HepG2 (cell line): ENCODE results near the gene ZNRF3. TPM values are rescaled to one million over a fixed set of nuclear protein-coding genes. Genes with fewer than 3 reads are reported as not detected.

ENCODE experiments used
- ATAC-seq: fragments of 200-7000 bp; cut with Tn5 transposase; 3 replicates; pipeline ENCODE4 v1.9.1; 2020; ENCODE audit warnings: mild to moderate bottlenecking, moderate library complexity
- BruUV-seq: library from RNA; stranded (reverse); fragments of 400-500 nt; replicated peaks from 2 replicates; lab custom pipeline; 2021; lab: Mats Ljungman, UMichigan
- CTCF ChIA-PET: fragments of 300-600 bp; formaldehyde crosslinking; extraction: SDS; loops from one replicate; lab custom pipeline; 2021; ENCODE audit warnings: low total read pairs, inconsistent platforms, low intra/inter-chr PET ratio; lab: Yijun Ruan, JAX
- POLR2A ChIA-PET: fragments of 350-600 bp; sonication (Branson Sonifier 250); formaldehyde crosslinking; loops from one replicate; lab custom pipeline; 2020; ENCODE audit warnings: antibody characterized with exemption, inconsistent platforms; lab: Yijun Ruan, JAX
- DNase-seq: peaks from one replicate; pipeline ENCODE4 v3.0.0-alpha.2; 2015; ENCODE audit warnings: low spot score
- FAIRE-seq: peaks from 3 replicates; lab custom pipeline; 2011; peaks lifted over from hg19 to GRCh38; lab: Jason Lieb, UNC
- H2AFZ ChIP-seq: one replicate; pipeline ENCODE4 v1.6.1; 2011; ENCODE audit warnings: low read length, inconsistent platforms
- H3K27ac ChIP-seq: fragments of 300-600 bp; 3 replicates; pipeline ENCODE4 v1.8.0; 2011; ENCODE audit warnings: mixed run types, mild to moderate bottlenecking, mixed read lengths, low read length, inconsistent platforms; ENCODE audit not compliant: insufficient read depth; ENCODE audit errors: extremely low read length
- H3K27me3 ChIP-seq, 2 experiments: fragments of 200-600 bp in 1 of 2; 2 replicates in 1 of 2; 3 replicates in 1 of 2; pipeline versions ENCODE4 v1.6.0 to v1.8.0; 2011; ENCODE audit warnings: low read length in 2 of 2, mild to moderate bottlenecking in 2 of 2, moderate library complexity in 2 of 2, inconsistent platforms in 1 of 2; ENCODE audit not compliant: insufficient read depth in 2 of 2, control insufficient read depth in 1 of 2
- H3K36me3 ChIP-seq, 2 experiments: fragments of 200-600 bp in 1 of 2; replicated peaks in 1 of 2; 2 replicates in 1 of 2; 3 replicates in 1 of 2; pipeline versions ENCODE4 v1.5.1 to v1.8.0; 2011; ENCODE audit warnings: low read length in 2 of 2, inconsistent platforms in 1 of 2; ENCODE audit not compliant: insufficient read depth in 2 of 2, control insufficient read depth in 1 of 2
- H3K4me1 ChIP-seq: 2 replicates; pipeline ENCODE4 v1.5.1; 2012; ENCODE audit warnings: low read length, inconsistent platforms; ENCODE audit not compliant: insufficient read depth
- H3K4me2 ChIP-seq: 2 replicates; pipeline ENCODE4 v1.6.0; 2011; ENCODE audit warnings: low read depth, low read length, inconsistent platforms
- H3K4me3 ChIP-seq, 3 experiments: fragments of 200-600 bp in 1 of 3; sonication (generic), shearing (Covaris generic) in 1 of 3; replicated peaks in 1 of 3; 2 replicates each; pipeline ENCODE4 v1.5.1; 2011 to 2016; ENCODE audit warnings: low read length in 3 of 3, inconsistent platforms in 2 of 3, low read depth in 2 of 3, mild to moderate bottlenecking in 2 of 3, control low read depth in 1 of 3, mixed read lengths in 1 of 3; ENCODE audit not compliant: insufficient read depth in 1 of 3
- H3K79me2 ChIP-seq: one replicate; pipeline ENCODE4 v1.6.1; 2011; ENCODE audit warnings: low read length, inconsistent platforms; ENCODE audit not compliant: insufficient read depth
- H3K9ac ChIP-seq: 2 replicates; pipeline ENCODE4 v1.6.0; 2011; ENCODE audit warnings: mild to moderate bottlenecking, low read depth, low read length, inconsistent platforms; ENCODE audit not compliant: insufficient read depth
- H3K9me3 ChIP-seq: 2 replicates; pipeline ENCODE4 v1.5.1; 2012; ENCODE audit warnings: mild to moderate bottlenecking, low read length
- H4K20me1 ChIP-seq: 2 replicates; pipeline ENCODE4 v1.6.0; 2011; ENCODE audit warnings: inconsistent platforms, mild to moderate bottlenecking, low read length, moderate library complexity; ENCODE audit not compliant: insufficient read depth
- ARNTL ChIP-seq: sonication (generic); formaldehyde crosslinking; IDR thresholded peaks from 2 replicates; pipeline ENCODE4 v1.4.0; 2020; ENCODE audit warnings: mild to moderate bottlenecking, missing genetic modification reagents
- ELF3 ChIP-seq: IDR thresholded peaks from 2 replicates; pipeline ENCODE4 v1.6.1; 2016; ENCODE audit warnings: missing genetic modification reagents, missing compliant biosample characterization
- HNF4A ChIP-seq: sonication (generic); formaldehyde crosslinking; IDR thresholded peaks from 2 replicates; pipeline ENCODE4 v1.4.0; 2020; ENCODE audit warnings: missing genetic modification reagents
- TCF7 ChIP-seq: sonication (generic); IDR thresholded peaks from 2 replicates; pipeline ENCODE4 v1.6.1; 2016; ENCODE audit warnings: antibody characterized with exemption, low read depth
- ZNF207 ChIP-seq: fragments of 450-650 bp; IDR thresholded peaks from 2 replicates; pipeline ENCODE4 v1.6.1; 2016; ENCODE audit warnings: antibody characterized with exemption, borderline replicate concordance
- ZNF878 ChIP-seq: sonication (generic); formaldehyde crosslinking; IDR thresholded peaks from 2 replicates; pipeline ENCODE4 v1.8.1; 2023; ENCODE audit warnings: mild to moderate bottlenecking, missing genetic modification reagents, moderate library complexity
- WGBS: methylation state at CpG from one replicate; pipeline ENCODE4 v1.1.6; 2017; ENCODE audit warnings: low lambda C conversion rate; 5-methylcytosine and 5-hydroxymethylcytosine counted together
- in situ Hi-C: cut with HindIII; loops from 2 replicates; pipeline ENCODE4 v1.10.0; 2017; ENCODE audit warnings: low pct_unique_long_range_greater_than_20kb; ENCODE audit not compliant: extremely low pct_ligation_motif_present
- intact Hi-C: fragments of 100-400 bp; cut with micrococcal nuclease; formaldehyde crosslinking; loops from one replicate; pipeline ENCODE4 v1.10.0; 2022; ENCODE audit not compliant: unreplicated experiment
- polyA plus RNA-seq, 8 experiments: library from polyadenylated mRNA; depleted of rRNA in 3 of 8; stranded (reverse) in 7 of 8; unstranded in 1 of 8; fragments of >200 nt; fragmentation: Illumina TruSeq in 4 of 8; extraction: Trizol in 4 of 8; gene quantifications; 2 replicates each; pipeline versions ENCODE4 v1.2.1 to v1.2.3, GENCODE V29; 2011 to 2016; ENCODE audit warnings: low read depth in 4 of 8, missing spikeins in 1 of 8, mixed read lengths in 1 of 8; ENCODE audit not compliant: insufficient read depth in 1 of 8
- total RNA-seq, 5 experiments: library from RNA; depleted of rRNA; stranded (reverse); fragments of >200 nt; fragmentation: Illumina TruSeq; extraction: Trizol; gene quantifications; 2 replicates each; pipeline ENCODE4 v1.2.3, GENCODE V29; 2016; ENCODE audit warnings: low read depth in 1 of 5
- TF ChIP-seq, protein P1 (sequence below): sonication (generic); formaldehyde crosslinking; conservative IDR thresholded peaks from 2 replicates; pipeline ENCODE4 v1.4.0; 2020; ENCODE audit warnings: mild to moderate bottlenecking, missing genetic modification reagents, moderate library complexity
- TF ChIP-seq, protein P2 (sequence below): sonication (generic); formaldehyde crosslinking; IDR thresholded peaks from 2 replicates; pipeline ENCODE4 v1.4.0; 2020; ENCODE audit warnings: missing genetic modification reagents, mild to moderate bottlenecking, borderline replicate concordance

ZNRF3 gene
- total and polyA plus RNA-seq, 2 of the 13 experiments (the other 11 are each of a cell fraction or from before 2014, with no cell fraction given) = 20.3 to 36.7 TPM

DNA sequence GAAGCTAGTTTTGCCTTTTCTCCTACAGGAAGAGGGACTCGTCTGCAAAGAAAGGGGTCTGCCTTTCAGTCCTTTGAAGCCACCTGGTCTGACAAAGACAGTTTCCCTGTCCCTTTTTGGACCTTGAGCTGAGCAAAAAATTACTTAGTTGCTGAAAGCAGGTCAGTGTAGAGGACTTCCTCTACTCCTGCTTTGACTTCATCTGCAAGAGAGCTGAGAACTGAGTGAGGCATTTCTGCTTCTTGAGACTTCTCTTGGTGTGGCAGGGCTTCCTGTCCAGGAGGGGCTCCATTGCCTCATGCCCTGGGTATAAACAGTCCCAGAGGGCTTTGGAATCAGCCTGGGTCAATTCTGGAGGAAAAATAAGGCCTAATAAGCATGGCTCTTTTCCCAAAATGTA, 73.1 kb downstream of the ZNRF3 start:
- WGBS = 27% methylated on average over 1 of the region's 1 CpG
- Histone ChIP-seq H3K4me2 (no peak overlapping the region), H3K27ac (peak overlapping the region; percentile 35), H3K27me3 (no peaks in the 10 kb centered on the region), H2AFZ (no peak overlapping the region), H3K4me3 (no peak overlapping the region), H3K9me3 (no peaks in the 10 kb centered on the region), H3K79me2 (peaks cover 98% of the 10 kb centered on the region), H3K9ac (no peak overlapping the region), H3K36me3 (peaks cover 10 to 44% of the 10 kb centered on the region in 2 experiments), H3K4me1 (peaks cover 100% of the 10 kb centered on the region), H4K20me1 (peaks cover 25% of the 10 kb centered on the region)
- TF ChIP-seq ZNF878 (CRISPR knock-in tag) (no peak), ELF3 (CRISPR knock-in tag) (0 out of 2 replicates have a peak, but pooled peaks have one; percentile 23), ZNF207 (no peak), HNF4A (CRISPR knock-in tag) (peak; percentile 36), TCF7 (peak; percentile 17; the same call in 1 of the 2 replicates), ARNTL (CRISPR knock-in tag) (no peak)
- TF ChIP-seq, protein P1, sequence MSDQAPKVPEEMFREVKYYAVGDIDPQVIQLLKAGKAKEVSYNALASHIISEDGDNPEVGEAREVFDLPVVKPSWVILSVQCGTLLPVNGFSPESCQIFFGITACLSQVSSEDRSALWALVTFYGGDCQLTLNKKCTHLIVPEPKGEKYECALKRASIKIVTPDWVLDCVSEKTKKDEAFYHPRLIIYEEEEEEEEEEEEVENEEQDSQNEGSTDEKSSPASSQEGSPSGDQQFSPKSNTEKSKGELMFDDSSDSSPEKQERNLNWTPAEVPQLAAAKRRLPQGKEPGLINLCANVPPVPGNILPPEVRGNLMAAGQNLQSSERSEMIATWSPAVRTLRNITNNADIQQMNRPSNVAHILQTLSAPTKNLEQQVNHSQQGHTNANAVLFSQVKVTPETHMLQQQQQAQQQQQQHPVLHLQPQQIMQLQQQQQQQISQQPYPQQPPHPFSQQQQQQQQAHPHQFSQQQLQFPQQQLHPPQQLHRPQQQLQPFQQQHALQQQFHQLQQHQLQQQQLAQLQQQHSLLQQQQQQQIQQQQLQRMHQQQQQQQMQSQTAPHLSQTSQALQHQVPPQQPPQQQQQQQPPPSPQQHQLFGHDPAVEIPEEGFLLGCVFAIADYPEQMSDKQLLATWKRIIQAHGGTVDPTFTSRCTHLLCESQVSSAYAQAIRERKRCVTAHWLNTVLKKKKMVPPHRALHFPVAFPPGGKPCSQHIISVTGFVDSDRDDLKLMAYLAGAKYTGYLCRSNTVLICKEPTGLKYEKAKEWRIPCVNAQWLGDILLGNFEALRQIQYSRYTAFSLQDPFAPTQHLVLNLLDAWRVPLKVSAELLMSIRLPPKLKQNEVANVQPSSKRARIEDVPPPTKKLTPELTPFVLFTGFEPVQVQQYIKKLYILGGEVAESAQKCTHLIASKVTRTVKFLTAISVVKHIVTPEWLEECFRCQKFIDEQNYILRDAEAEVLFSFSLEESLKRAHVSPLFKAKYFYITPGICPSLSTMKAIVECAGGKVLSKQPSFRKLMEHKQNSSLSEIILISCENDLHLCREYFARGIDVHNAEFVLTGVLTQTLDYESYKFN = 0 out of 2 replicates have a peak, but pooled peaks have one; percentile 10
- TF ChIP-seq, protein P2, sequence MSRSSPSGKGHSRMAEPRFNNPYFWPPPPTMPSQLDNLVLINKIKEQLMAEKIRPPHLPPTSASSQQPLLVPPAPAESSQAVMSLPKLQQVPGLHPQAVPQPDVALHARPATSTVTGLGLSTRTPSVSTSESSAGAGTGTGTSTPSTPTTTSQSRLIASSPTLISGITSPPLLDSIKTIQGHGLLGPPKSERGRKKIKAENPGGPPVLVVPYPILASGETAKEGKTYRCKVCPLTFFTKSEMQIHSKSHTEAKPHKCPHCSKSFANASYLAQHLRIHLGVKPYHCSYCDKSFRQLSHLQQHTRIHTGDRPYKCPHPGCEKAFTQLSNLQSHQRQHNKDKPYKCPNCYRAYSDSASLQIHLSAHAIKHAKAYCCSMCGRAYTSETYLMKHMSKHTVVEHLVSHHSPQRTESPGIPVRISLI (CRISPR knock-in tag) = 0 out of 2 replicates have a peak, but pooled peaks have one; percentile 29
- no TSS peak for BruUV-seq
- POLR2A ChIA-PET = interaction anchor here (0.7 kb wide), 1 partner anchor 22 kb away, joined by 3 read pairs; no protein-coding TSS in a partner anchor
- CTCF ChIA-PET = no interaction called here
- ATAC-seq (no peak), FAIRE-seq (no peak), DNase-seq (no peak)
- intact Hi-C loops (no loop called here), in situ Hi-C loops (no loop called here)
